H1 (cell line): ENCODE measurements around the gene C12orf43.

Experiments used
- HDAC2 ChIP-seq, 2 experiments: fragments of 300-600 bp in 1 of 2; sonication (generic) in 1 of 2; IDR thresholded peaks; 2 replicates each; pipeline ENCODE4 v1.6.1; 2011 to 2012; ENCODE audit warnings: low read depth in 2 of 2, low read length in 2 of 2, mild to moderate bottlenecking in 2 of 2, moderate library complexity in 2 of 2, borderline replicate concordance in 1 of 2, inconsistent platforms in 1 of 2
- TF ChIP-seq, protein P1 (sequence below), 3 experiments: IDR thresholded peaks; 1 replicate in 2 of 3; 2 replicates in 1 of 3; pipeline versions ENCODE4 v1.5.1 to v1.6.1; 2011; ENCODE audit warnings: low read length in 3 of 3, mild to moderate bottlenecking in 3 of 3, inconsistent platforms in 2 of 3, low read depth in 1 of 3, moderate library complexity in 1 of 3; ENCODE audit not compliant: insufficient read depth in 1 of 3; ENCODE audit errors: control extremely low read depth in 1 of 3

- no peak for TF ChIP-seq HDAC2 (IDR thresholded peaks at IDR 0.05; ENCODE audit: borderline replicate concordance in 1 of 2, low read depth in 2 of 2, low read length in 2 of 2)
- TF ChIP-seq, protein P1, sequence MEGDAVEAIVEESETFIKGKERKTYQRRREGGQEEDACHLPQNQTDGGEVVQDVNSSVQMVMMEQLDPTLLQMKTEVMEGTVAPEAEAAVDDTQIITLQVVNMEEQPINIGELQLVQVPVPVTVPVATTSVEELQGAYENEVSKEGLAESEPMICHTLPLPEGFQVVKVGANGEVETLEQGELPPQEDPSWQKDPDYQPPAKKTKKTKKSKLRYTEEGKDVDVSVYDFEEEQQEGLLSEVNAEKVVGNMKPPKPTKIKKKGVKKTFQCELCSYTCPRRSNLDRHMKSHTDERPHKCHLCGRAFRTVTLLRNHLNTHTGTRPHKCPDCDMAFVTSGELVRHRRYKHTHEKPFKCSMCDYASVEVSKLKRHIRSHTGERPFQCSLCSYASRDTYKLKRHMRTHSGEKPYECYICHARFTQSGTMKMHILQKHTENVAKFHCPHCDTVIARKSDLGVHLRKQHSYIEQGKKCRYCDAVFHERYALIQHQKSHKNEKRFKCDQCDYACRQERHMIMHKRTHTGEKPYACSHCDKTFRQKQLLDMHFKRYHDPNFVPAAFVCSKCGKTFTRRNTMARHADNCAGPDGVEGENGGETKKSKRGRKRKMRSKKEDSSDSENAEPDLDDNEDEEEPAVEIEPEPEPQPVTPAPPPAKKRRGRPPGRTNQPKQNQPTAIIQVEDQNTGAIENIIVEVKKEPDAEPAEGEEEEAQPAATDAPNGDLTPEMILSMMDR (IDR thresholded peaks at IDR 0.05; ENCODE audit: control extremely low read depth in 1 of 3, insufficient read depth in 1 of 3, low read depth in 1 of 3, low read length in 3 of 3) = peak in 2 of 3 experiments; percentile 12 to 36; a peak in 2 of 4 replicates
Measured at GRCh38 chr12:121026274-121027045, 10.2 kb upstream of the C12orf43 start.
